Caki2 (cell line): ENCODE measurements around the gene HOXA6. TPM values are rescaled to one million over a fixed set of nuclear protein-coding genes. Genes with fewer than 3 reads are reported as not detected.

Experiments used
- DNase-seq: peaks from one replicate; pipeline ENCODE4 v3.0.0-alpha.2; 2015; ENCODE audit warnings: low read depth
- in situ Hi-C: cut with HindIII; loops from 2 replicates; pipeline ENCODE4 v1.10.0; 2016; ENCODE audit warnings: low sequenced_read_pairs, low pct_unique_long_range_greater_than_20kb, mixed read lengths
- total RNA-seq: library from RNA; depleted of rRNA; stranded (reverse); fragments of >200 nt; shearing (Covaris generic); gene quantifications from 2 replicates; pipeline ENCODE4 v1.2.3, GENCODE V29; 2014; ENCODE audit warnings: low replicate concordance

The HOXA6 gene
- total RNA-seq, 1 experiment from 2014 or later: 1.2 TPM

- peak; percentile 35 for DNase-seq
- in situ Hi-C loops: no loop called here
Measured at GRCh38 chr7:27175626-27176523, 28.3 kb upstream of the HOXA6 start.

GRCh38 chr7:27174874-27175625 is 27.5 kb upstream of the HOXA6 start:
- in situ Hi-C loops: no loop called here
- DNase-seq: peak; percentile 79

GRCh38 chr7:27173956-27174873 is 26.6 kb upstream of the HOXA6 start, which contains the start of gene HOXA10:
HOXA10 (minus strand) TSS chr7:27174320; CDS start chr7:27174306, 14 bp downstream.
- in situ Hi-C loops: no loop called here
- DNase-seq: peak; percentile 66

- in situ Hi-C loops: no loop called here
- peak; percentile 65 for DNase-seq
Measured at GRCh38 chr7:27173511-27173955, 26.0 kb upstream of the HOXA6 start.

GRCh38 chr7:27172823-27173510 is 25.4 kb upstream of the HOXA6 start:
- peak; percentile 87 for DNase-seq
- in situ Hi-C loops: no loop called here

GRCh38 chr7:27172315-27172774 is 24.8 kb upstream of the HOXA6 start:
- peak; percentile 62 for DNase-seq
- in situ Hi-C loops: no loop called here

GRCh38 chr7:27171637-27172314 is 24.2 kb upstream of the HOXA6 start:
- peak; percentile 70 for DNase-seq
- in situ Hi-C loops: no loop called here

GRCh38 chr7:27171325-27171636 is 23.7 kb upstream of the HOXA6 start:
- in situ Hi-C loops: no loop called here

GRCh38 chr7:27170426-27171324 is 23.1 kb upstream of the HOXA6 start:
- in situ Hi-C loops: no loop called here
- DNase-seq: peak; percentile 43

More at GRCh38 chr7:27171325-27171636, 23.7 kb upstream of the HOXA6 start:
- DNase-seq: peak; percentile 65

- in situ Hi-C loops: no loop called here
Measured at GRCh38 chr7:27169658-27170425, 22.3 kb upstream of the HOXA6 start.

GRCh38 chr7:27168265-27168947 is 20.8 kb upstream of the HOXA6 start:
- DNase-seq: peak; percentile 72
- in situ Hi-C loops: no loop called here

More at GRCh38 chr7:27169658-27170425, 22.3 kb upstream of the HOXA6 start:
- DNase-seq: peak; percentile 71

GRCh38 chr7:27167916-27168264 is 20.3 kb upstream of the HOXA6 start:
- in situ Hi-C loops: no loop called here

GRCh38 chr7:27166531-27167505 is 19.2 kb upstream of the HOXA6 start:
- DNase-seq: peak; percentile 65
- in situ Hi-C loops: no loop called here

More at GRCh38 chr7:27167916-27168264, 20.3 kb upstream of the HOXA6 start:
- no peak for DNase-seq

GRCh38 chr7:27165996-27166530 is 18.5 kb upstream of the HOXA6 start:
- in situ Hi-C loops: no loop called here
- peak; percentile 52 for DNase-seq
